HG03097 (cell line): ENCODE measurements around the gene MT2A.

Source experiments
- ATAC-seq: cut with Tn5 transposase; IDR thresholded peaks from one replicate; pipeline ENCODE4 v1.9.1; 2021; ENCODE audit not compliant: unreplicated experiment, low FRiP score

The MT2A gene

GRCh38 chr16:56636616-56637413, 28.4 kb downstream of the MT2A start:
- ATAC-seq: no peak

- no peak for ATAC-seq
Measured at GRCh38 chr16:56637814-56638750, 29.7 kb downstream of the MT2A start, which contains the start of gene MT1A. Gene MT1A (plus strand): TSS chr16:56638666. CDS start chr16:56638739, 73 bp downstream.

DNA sequence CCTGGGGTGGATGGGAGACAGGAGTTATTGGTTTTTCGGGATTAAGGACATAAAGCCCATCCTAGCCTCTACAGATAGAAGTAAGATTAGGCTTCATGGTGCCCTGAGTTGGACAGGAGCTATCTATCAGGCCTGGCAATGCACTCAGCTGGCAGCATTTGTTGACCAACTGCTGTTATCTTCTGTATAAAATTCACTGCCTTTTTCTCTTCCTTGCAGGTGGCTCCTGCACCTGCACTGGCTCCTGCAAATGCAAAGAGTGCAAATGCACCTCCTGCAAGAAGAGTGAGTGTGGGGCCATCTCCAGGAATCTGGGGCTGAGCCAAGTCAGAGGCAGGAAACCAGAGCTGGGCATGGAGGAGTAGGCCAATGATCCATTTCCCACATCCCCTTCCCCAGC, 30.7 kb downstream of the MT2A start:
- ATAC-seq: no peak

GRCh38 chr16:56640076-56640475, 31.7 kb downstream of the MT2A start:
- no peak for ATAC-seq

DNA sequence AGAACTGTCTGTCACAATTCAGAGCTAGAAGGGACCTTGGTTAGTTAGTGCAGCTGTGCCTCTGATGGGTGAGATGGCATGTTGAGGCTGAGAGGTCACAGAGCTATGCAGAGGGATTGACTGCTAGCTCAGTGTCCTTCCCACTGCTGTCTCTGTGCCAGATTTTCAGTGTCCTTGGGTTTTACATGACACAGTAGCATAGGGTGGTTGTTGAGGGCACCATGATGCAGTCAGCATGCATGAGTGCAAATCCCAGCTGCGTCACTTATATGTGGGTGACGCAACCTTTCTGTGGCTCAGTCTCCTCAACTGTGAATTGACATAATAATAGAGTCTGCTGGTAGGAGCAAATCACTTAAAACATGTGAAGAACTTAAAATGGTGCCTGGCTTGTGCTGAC, 32.8 kb downstream of the MT2A start:
- no peak for ATAC-seq

- no peak for ATAC-seq
Measured at GRCh38 chr16:56643080-56643778, 34.8 kb downstream of the MT2A start.

GRCh38 chr16:56643833-56644232, 35.4 kb downstream of the MT2A start:
- ATAC-seq: no peak

- ATAC-seq: no peak
Measured at GRCh38 chr16:56645311-56645710, 36.9 kb downstream of the MT2A start.

DNA sequence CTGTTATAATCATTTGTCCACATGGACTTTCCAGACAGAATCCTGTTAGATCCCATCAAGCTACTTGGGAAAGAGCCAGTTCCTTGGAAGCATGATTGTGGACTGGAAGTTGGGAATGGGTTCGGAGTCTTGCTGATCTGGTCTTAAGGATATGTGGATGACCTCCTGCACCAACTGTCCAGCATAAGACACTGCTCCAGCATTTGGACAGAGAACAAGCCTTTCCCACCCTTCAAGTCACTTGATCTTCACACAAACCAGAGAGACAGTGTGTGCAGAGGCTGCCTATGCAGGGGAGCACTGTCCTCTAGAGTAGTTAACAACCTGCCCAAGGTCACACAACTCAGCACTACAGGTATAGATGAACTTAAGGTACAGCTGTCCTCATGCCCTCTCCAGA, 37.5 kb downstream of the MT2A start:
- no peak for ATAC-seq

DNA sequence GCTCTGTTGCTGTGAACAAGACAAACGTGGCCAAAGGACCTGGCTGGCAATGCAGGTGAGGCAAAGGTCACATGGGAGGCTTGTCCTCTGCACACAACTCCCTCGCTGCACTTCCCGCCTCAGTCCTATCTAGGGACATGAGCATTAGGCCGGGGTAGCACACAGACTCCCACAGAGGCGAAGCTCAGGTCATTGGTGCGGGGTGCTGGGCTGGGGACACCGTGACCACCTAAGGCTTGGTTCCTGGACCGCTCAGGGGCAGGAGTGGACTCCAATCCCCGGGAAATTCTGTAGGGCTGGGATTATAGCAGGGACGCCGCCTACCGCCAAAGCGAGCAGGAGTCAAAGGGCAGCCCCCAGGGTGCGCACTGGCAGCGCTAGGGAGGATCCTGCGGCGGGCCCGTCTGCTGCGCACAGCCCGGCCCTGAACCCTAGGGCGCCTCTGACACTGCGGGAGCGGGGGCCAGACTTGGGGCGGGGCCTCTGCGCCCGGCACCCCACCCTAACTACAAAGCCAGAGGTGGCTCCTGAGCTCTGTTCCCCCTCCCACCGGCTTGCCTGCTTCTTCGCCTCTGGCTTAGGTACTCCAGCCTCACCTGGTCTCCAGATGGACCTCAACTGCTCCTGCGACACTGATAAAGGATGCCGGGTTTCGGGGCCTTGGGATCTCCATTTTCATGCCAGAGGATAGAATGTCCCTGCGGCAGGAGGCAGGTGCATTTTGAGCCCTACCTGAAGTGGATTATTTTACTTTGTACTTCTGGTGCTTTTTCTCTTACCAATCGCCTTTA, 39.5 kb downstream of the MT2A start:
- ATAC-seq: no peak

GRCh38 chr16:56649271-56649670, 40.9 kb downstream of the MT2A start:
- ATAC-seq: no peak

- ATAC-seq: no peak
Measured at GRCh38 chr16:56649820-56650219, 41.4 kb downstream of the MT2A start.

DNA sequence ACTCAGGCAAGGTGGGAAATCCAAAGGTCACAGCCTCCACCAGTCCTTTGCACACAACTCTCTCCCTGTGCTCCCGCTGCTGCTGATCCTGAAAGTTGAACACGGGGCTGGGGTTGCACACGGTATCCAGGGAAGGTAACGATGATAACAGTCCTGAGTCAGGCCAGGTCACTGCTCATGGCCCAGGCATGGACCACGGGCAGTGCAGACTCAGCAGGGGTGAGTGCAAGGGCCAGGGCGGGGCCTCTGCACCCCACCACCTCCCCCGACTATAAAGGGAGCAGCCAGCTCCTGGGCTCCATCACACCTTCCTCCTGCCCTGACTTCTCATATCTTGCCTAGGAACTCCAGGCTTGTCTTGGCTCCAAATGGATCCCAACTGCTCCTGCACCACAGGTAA, 43.2 kb downstream of the MT2A start, which contains the start of gene MT1B:
Gene MT1B, plus strand, starts transcription at position 301 of the 400 bp plus-strand sequence. Its CDS starts 68 bp downstream, at position 369.
- no peak for ATAC-seq

DNA sequence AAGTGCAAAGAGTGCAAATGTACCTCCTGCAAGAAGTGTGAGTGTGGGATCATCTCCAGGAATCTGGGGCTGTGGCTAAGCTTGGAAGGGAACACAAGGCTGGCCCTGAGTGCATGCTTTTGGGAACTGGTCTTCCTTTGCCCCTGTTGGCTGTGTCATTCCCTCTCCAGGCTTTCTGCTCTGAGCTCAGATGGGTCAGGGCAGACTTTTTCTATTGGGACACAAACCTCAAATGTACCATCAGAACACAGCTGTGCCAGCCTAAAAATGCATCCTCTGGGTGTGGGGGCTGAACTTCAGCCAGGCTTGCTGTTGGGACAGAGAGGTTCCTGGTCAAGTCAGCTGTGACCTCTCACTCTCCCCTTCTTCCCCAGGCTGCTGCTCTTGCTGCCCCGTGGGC, 44.2 kb downstream of the MT2A start:
- ATAC-seq: no peak

GRCh38 chr16:56653218-56653617, 44.8 kb downstream of the MT2A start:
- ATAC-seq: no peak

- ATAC-seq: no peak
Measured at GRCh38 chr16:56657555-56658326, 49.4 kb downstream of the MT2A start, which contains the start of gene MT1F. Gene MT1F (plus strand): TSS chr16:56657959. CDS start chr16:56658059, 100 bp downstream.

GRCh38 chr16:56658327-56658875, 50.0 kb downstream of the MT2A start:
- ATAC-seq: no peak
